Measurements from ENCODE around the gene ABTB1.

DNA sequence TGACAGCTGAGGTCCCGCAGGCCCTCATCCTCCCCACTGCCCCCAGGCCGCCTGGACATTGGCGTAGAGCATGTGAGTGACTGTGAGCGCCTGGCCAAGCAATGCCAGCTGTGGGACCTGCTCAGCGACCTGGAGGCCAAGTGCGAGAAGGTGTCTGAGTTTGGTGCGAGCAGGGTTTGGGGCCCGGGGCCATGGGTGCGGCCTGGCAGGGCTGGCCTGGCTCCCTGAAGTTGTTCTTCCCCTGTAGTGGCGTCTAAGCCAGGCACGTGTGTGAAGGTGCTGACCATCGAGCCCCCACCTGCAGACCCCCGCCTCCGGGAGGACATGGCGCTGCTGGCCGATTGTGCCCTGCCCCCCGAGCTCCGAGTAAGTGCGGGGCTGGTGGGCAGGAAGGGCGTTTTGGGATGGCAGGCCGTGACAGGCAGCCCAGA, 4.2 kb downstream of the ABTB1 start:
- TF ChIP-seq, protein P1, sequence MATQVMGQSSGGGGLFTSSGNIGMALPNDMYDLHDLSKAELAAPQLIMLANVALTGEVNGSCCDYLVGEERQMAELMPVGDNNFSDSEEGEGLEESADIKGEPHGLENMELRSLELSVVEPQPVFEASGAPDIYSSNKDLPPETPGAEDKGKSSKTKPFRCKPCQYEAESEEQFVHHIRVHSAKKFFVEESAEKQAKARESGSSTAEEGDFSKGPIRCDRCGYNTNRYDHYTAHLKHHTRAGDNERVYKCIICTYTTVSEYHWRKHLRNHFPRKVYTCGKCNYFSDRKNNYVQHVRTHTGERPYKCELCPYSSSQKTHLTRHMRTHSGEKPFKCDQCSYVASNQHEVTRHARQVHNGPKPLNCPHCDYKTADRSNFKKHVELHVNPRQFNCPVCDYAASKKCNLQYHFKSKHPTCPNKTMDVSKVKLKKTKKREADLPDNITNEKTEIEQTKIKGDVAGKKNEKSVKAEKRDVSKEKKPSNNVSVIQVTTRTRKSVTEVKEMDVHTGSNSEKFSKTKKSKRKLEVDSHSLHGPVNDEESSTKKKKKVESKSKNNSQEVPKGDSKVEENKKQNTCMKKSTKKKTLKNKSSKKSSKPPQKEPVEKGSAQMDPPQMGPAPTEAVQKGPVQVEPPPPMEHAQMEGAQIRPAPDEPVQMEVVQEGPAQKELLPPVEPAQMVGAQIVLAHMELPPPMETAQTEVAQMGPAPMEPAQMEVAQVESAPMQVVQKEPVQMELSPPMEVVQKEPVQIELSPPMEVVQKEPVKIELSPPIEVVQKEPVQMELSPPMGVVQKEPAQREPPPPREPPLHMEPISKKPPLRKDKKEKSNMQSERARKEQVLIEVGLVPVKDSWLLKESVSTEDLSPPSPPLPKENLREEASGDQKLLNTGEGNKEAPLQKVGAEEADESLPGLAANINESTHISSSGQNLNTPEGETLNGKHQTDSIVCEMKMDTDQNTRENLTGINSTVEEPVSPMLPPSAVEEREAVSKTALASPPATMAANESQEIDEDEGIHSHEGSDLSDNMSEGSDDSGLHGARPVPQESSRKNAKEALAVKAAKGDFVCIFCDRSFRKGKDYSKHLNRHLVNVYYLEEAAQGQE (IDR thresholded peaks at IDR 0.05; ENCODE audit: insufficient read depth in 1 of 2, low read depth in 2 of 2, low read length in 1 of 2), result no peak
- TF ChIP-seq TCF7L2 (IDR thresholded peaks at IDR 0.05; ENCODE audit: low read depth, low read length) (no peak), POLR2AphosphoS5 (IDR thresholded peaks at IDR 0.05; ENCODE audit: low read depth, low read length) (no peak)

Measured in Panc1 (cell line).